Lower leg skin (tissue), 3 donors: Measurements from ENCODE around the gene VRTN.
"Not testable (repeated sequence)": the region's sequence is repeated elsewhere in the genome, so short reads cannot be mapped to it uniquely, and the experiment has no call there.

Experiments used
- CTCF ChIP-seq, 3 donors: fragments of 450-650 bp; IDR thresholded peaks; one replicate each; pipeline ENCODE4 v1.5.1; 2016; ENCODE audit warnings: antibody characterized with exemption in 3 of 3, mild to moderate bottlenecking in 3 of 3, moderate library complexity in 2 of 3
- POLR2A ChIP-seq, 2 donors: fragments of 450-650 bp; IDR thresholded peaks; one replicate each; pipeline ENCODE4 v1.6.1; 2016 to 2017; ENCODE audit warnings: antibody characterized with exemption in 2 of 2, mild to moderate bottlenecking in 1 of 2, moderate library complexity in 1 of 2

GRCh38 chr14:74329950-74330552 lies 18.2 kb upstream of the VRTN start:
- not testable (repeated sequence) for TF ChIP-seq CTCF, POLR2A (IDR thresholded peaks at IDR 0.05)
